Stimulated activated naive CD8-positive, alpha-beta T cell treated with anti-CD3 and anti-CD28 coated beads, Interleukin-15, Interleukin-2, amounts not matched to agents 100 ng/mL and 50 ng/mL, for 24 hours (primary cell): ENCODE measurements around the gene EFS.

Experiments
- H3K27ac Mint-ChIP-seq: one replicate; pipeline ENCODE4 v1.8.0; 2021; ENCODE audit warnings: mild to moderate bottlenecking, mixed read lengths
- H3K27me3 Mint-ChIP-seq: one replicate; pipeline ENCODE4 v1.8.0; 2021; ENCODE audit warnings: mixed read lengths
- H3K36me3 Mint-ChIP-seq: one replicate; pipeline ENCODE4 v1.8.0; 2021; ENCODE audit warnings: low read depth, mixed read lengths
- H3K4me1 Mint-ChIP-seq: one replicate; pipeline ENCODE4 v1.8.0; 2021; ENCODE audit warnings: low read depth, mixed read lengths
- H3K4me3 Mint-ChIP-seq: one replicate; pipeline ENCODE4 v1.8.0; 2021; ENCODE audit warnings: mild to moderate bottlenecking, mixed read lengths
- H3K9me3 Mint-ChIP-seq: one replicate; pipeline ENCODE4 v1.8.0; 2021; ENCODE audit warnings: mixed read lengths

Gene EFS

GRCh38 chr14:23322568-23323517 lies 42.1 kb downstream of the EFS start:
- Mint-ChIP-seq H3K4me1 (peaks cover 34% of the 10 kb centered on the region), H3K36me3 (peaks cover 40% of the 10 kb centered on the region), H3K27me3 (no peaks in the 10 kb centered on the region), H3K27ac (peak overlapping the region; percentile 94), H3K4me3 (peak overlapping the region; percentile 90), H3K9me3 (no peaks in the 10 kb centered on the region)

GRCh38 chr14:23321572-23322547 lies 43.1 kb downstream of the EFS start:
- peak overlapping the region; percentile 90 for H3K4me3 Mint-ChIP-seq
- H3K36me3 Mint-ChIP-seq: peaks cover 40% of the 10 kb centered on the region
- no peaks in the 10 kb centered on the region for H3K27me3 Mint-ChIP-seq
- peak overlapping the region; percentile 94 for H3K27ac Mint-ChIP-seq
- no peaks in the 10 kb centered on the region for H3K9me3 Mint-ChIP-seq
- H3K4me1 Mint-ChIP-seq: peaks cover 33% of the 10 kb centered on the region

GRCh38 chr14:23320584-23321571 lies 44.1 kb downstream of the EFS start, which contains the start of gene PABPN1:
PABPN1 (plus strand) TSS chr14:23321457; CDS start chr14:23321470, 13 bp downstream.
- no peaks in the 10 kb centered on the region for H3K27me3 Mint-ChIP-seq
- H3K36me3 Mint-ChIP-seq: peaks cover 36% of the 10 kb centered on the region
- peak within 1 kb of the TSS; percentile 98 for H3K27ac Mint-ChIP-seq
- H3K4me1 Mint-ChIP-seq: peaks cover 33% of the 10 kb centered on the region
- no peaks in the 10 kb centered on the region for H3K9me3 Mint-ChIP-seq
- H3K4me3 Mint-ChIP-seq: peak within 1 kb of the TSS; percentile 92

GRCh38 chr14:23319746-23320583 lies 45.0 kb downstream of the EFS start:
- Mint-ChIP-seq H3K36me3 (peaks cover 29% of the 10 kb centered on the region), H3K9me3 (no peaks in the 10 kb centered on the region), H3K4me3 (peak overlapping the region; percentile 92), H3K27me3 (no peaks in the 10 kb centered on the region), H3K4me1 (peaks cover 33% of the 10 kb centered on the region), H3K27ac (peak overlapping the region; percentile 98)

GRCh38 chr14:23316300-23316699 lies 48.7 kb downstream of the EFS start:
- Mint-ChIP-seq H3K4me1 (peaks cover 17% of the 10 kb centered on the region), H3K4me3 (no peak overlapping the region), H3K27ac (no peak overlapping the region), H3K27me3 (no peaks in the 10 kb centered on the region), H3K36me3 (no peaks in the 10 kb centered on the region), H3K9me3 (no peaks in the 10 kb centered on the region)

- Mint-ChIP-seq H3K27ac (no peak overlapping the region), H3K4me3 (no peak overlapping the region), H3K27me3 (peaks cover 22% of the 10 kb centered on the region), H3K36me3 (no peaks in the 10 kb centered on the region), H3K9me3 (no peaks in the 10 kb centered on the region), H3K4me1 (peaks cover 10% of the 10 kb centered on the region)
Observed at GRCh38 chr14:23310546-23310945, 54.4 kb downstream of the EFS start.

- Mint-ChIP-seq H3K4me3 (no peak overlapping the region), H3K27ac (no peak overlapping the region), H3K27me3 (peaks cover 22% of the 10 kb centered on the region), H3K4me1 (peaks cover 10% of the 10 kb centered on the region), H3K36me3 (no peaks in the 10 kb centered on the region), H3K9me3 (no peaks in the 10 kb centered on the region)
Observed at GRCh38 chr14:23308721-23309445, 56.1 kb downstream of the EFS start.

- peaks cover 22% of the 10 kb centered on the region for H3K27me3 Mint-ChIP-seq
- no peaks in the 10 kb centered on the region for H3K36me3 Mint-ChIP-seq
- H3K9me3 Mint-ChIP-seq: no peaks in the 10 kb centered on the region
- H3K4me1 Mint-ChIP-seq: peaks cover 15% of the 10 kb centered on the region
- H3K4me3 Mint-ChIP-seq: no peak overlapping the region
- no peak overlapping the region for H3K27ac Mint-ChIP-seq
Observed at GRCh38 chr14:23307687-23308644, 57.0 kb downstream of the EFS start.

GRCh38 chr14:23307146-23307530 lies 57.8 kb downstream of the EFS start:
- Mint-ChIP-seq H3K4me3 (peak overlapping the region; percentile 61), H3K27me3 (peaks cover 22% of the 10 kb centered on the region), H3K36me3 (no peaks in the 10 kb centered on the region), H3K9me3 (no peaks in the 10 kb centered on the region), H3K4me1 (peaks cover 20% of the 10 kb centered on the region), H3K27ac (no peak overlapping the region)

GRCh38 chr14:23306412-23307145 lies 58.4 kb downstream of the EFS start, which contains the start of gene BCL2L2:
BCL2L2 (plus strand) TSS chr14:23306833; CDS start chr14:23307768, 935 bp downstream.
- no peak within 1 kb of the TSS for H3K27ac Mint-ChIP-seq
- H3K4me1 Mint-ChIP-seq: peaks cover 20% of the 10 kb centered on the region
- no peaks in the 10 kb centered on the region for H3K36me3 Mint-ChIP-seq
- H3K9me3 Mint-ChIP-seq: no peaks in the 10 kb centered on the region
- peak within 1 kb of the TSS; percentile 61 for H3K4me3 Mint-ChIP-seq
- peaks cover 22% of the 10 kb centered on the region for H3K27me3 Mint-ChIP-seq
